Activated naive CD4-positive, alpha-beta T cell treated with anti-CD3 and anti-CD28 coated beads, Interleukin-2, amount 10 ng/mL, durations not matched to agents 7 days and 5 days (primary cell): ENCODE measurements around the gene NOLC1.
"Not testable (repeated sequence)": the region's sequence is repeated elsewhere in the genome, so short reads cannot be mapped to it uniquely, and the experiment has no call there.

ENCODE experiments used
- CTCF ChIA-PET: fragments of 350-600 bp; sonication (Branson Sonifier 250); formaldehyde crosslinking; loops from one replicate; lab custom pipeline; 2021; ENCODE audit warnings: antibody characterized with exemption; lab: Charles Lee
- DNase-seq: peaks from one replicate; pipeline ENCODE4 v3.0.0-alpha.2; 2020
- H3K27ac Mint-ChIP-seq: one replicate; pipeline ENCODE4 v1.8.0; 2021; ENCODE audit warnings: mild to moderate bottlenecking, moderate library complexity, mixed read lengths
- H3K27me3 Mint-ChIP-seq: one replicate; pipeline ENCODE4 v1.8.0; 2021; ENCODE audit warnings: mild to moderate bottlenecking, mixed read lengths
- H3K36me3 Mint-ChIP-seq: one replicate; pipeline ENCODE4 v1.8.0; 2021; ENCODE audit warnings: mixed read lengths
- H3K4me1 Mint-ChIP-seq: one replicate; pipeline ENCODE4 v1.8.0; 2021; ENCODE audit warnings: mixed read lengths
- H3K4me3 Mint-ChIP-seq: one replicate; pipeline ENCODE4 v1.8.0; 2021; ENCODE audit warnings: mild to moderate bottlenecking, moderate library complexity, mixed read lengths
- H3K9me3 Mint-ChIP-seq: one replicate; pipeline ENCODE4 v1.8.0; 2021; ENCODE audit warnings: mixed read lengths

The NOLC1 gene

DNA sequence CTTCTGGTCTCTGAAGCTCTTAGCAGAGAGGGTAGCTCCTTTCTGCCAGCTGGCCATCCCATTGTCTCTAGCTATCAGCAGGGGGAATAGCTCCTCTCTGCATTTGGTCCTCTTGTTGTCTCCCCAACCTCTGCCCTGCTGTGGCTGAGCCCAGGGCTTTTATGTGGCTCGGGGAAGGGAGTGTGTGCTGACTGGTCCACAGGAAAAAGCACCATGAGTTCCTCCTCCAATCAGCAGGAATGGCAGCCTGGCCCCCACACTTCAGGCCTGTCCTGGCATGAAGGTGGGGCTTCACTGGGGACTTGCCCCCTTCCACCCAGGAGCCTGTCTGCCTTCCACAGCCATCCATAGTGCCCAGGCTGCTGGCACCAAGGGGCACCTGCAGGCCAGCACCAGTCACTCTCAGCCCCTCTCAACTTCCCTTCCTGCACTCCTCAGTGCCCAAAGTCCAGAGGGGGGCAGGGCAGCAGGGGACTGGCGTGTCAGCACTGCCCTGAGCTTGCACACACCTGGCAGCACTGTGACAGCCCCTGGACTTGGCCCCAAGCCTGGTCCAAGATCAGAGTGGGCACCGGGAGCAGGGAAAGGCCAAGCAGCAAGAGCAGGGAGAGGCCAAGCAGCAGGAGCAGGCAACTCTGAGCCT is 36.2 kb downstream of the NOLC1 start:
- H3K27ac Mint-ChIP-seq, result peak overlapping the region; percentile 92
- H3K36me3 Mint-ChIP-seq, result peaks cover 10% of the 10 kb centered on the region
- H3K4me1 Mint-ChIP-seq, result peaks cover 22% of the 10 kb centered on the region
- DNase-seq, result no peak
- CTCF ChIA-PET, result interaction anchor here (0.9 to 3.4 kb wide), 5 partner anchors 17 to 211 kb away, joined by 3 to 26 read pairs (median 3); no protein-coding TSS in a partner anchor
- peaks cover 33% of the 10 kb centered on the region for H3K9me3 Mint-ChIP-seq
- no peaks in the 10 kb centered on the region for H3K27me3 Mint-ChIP-seq
- no peak overlapping the region for H3K4me3 Mint-ChIP-seq

DNA sequence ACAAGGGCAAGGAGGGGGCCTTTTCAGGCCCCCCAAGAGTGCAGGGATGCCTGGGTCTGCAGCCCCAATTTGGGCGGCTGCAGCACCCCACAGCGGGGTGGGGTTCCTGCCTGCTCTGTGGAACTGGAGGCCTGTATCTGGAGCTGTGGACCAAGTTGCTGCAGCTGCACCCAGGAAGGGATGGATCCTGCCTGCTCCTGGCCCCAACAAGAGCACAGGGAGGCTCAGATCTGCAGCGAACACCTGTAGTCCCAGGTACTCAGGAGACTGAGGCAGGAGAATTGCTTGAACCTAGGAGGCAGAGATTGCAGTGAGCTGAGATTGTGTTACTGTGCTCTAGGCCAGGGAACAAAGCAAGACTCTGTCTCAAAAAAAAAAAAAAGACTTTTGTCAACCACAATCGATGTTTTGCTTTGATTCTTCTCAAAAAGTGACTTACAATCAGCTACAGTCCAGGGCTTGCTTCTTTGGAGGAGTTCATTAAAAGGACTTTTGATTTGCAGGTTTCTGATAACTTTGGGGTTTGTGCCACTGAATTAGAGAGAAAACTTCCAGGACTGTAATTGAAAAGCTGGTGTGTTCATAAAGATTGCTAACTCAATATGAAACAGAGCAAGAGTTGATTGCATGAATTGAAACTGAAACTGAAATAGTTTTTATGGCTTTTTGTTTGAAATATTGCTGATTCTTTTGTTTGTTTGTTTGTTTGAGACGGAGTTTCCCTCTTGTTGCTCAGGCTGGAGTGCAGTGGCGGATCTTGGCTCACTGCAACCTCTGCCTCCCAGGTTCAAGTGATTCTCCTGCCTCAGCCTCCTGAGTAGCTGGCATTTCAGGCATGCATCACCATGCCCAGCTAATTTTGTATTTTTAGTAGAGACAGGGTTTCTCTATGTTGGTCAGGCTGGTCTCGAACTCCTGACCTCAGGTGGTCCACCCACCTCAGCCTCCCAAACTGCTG is 37.0 kb downstream of the NOLC1 start:
- peak; percentile 58 for DNase-seq
- Mint-ChIP-seq H3K36me3 (peaks cover 10% of the 10 kb centered on the region), H3K9me3 (peaks cover 33% of the 10 kb centered on the region), H3K4me1 (peaks cover 22% of the 10 kb centered on the region), H3K4me3 (peak overlapping the region; percentile 21), H3K27ac (peak overlapping the region; percentile 92)
- CTCF ChIA-PET, result interaction anchor here (0.9 to 3.4 kb wide), 5 partner anchors 17 to 210 kb away, joined by 3 to 26 read pairs (median 3); no protein-coding TSS in a partner anchor
- H3K27me3 Mint-ChIP-seq, result not testable (repeated sequence)

DNA sequence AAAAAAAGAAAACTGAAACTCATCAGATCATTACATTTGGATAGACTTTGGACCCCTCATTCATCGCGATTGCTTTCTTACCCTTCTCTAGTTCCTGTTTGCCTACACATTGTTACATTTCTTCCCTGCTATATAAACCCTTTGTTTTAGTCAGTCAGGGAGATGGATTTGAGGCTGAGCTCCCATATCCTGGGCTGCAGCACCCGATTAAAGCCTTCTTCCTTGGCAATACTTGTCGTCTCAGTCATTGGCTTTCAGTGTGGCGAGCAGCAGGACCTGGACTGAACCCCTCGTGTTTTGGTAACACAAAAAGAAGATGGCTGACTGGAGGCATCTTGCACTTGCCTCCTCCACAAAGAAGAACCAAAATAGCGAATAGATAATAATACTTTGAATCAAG is 39.8 kb downstream of the NOLC1 start:
- CTCF ChIA-PET, result interaction anchor here (1.4 kb wide), 1 partner anchor 22 kb away, joined by 5 read pairs; no protein-coding TSS in a partner anchor
- peaks cover 7% of the 10 kb centered on the region for H3K27me3 Mint-ChIP-seq
- no peak for DNase-seq
- H3K4me3 Mint-ChIP-seq, result no peak overlapping the region
- H3K9me3 Mint-ChIP-seq, result peaks cover 19% of the 10 kb centered on the region
- no peak overlapping the region for H3K27ac Mint-ChIP-seq
- peaks cover 22% of the 10 kb centered on the region for H3K4me1 Mint-ChIP-seq
- peaks cover 8% of the 10 kb centered on the region for H3K36me3 Mint-ChIP-seq

DNA sequence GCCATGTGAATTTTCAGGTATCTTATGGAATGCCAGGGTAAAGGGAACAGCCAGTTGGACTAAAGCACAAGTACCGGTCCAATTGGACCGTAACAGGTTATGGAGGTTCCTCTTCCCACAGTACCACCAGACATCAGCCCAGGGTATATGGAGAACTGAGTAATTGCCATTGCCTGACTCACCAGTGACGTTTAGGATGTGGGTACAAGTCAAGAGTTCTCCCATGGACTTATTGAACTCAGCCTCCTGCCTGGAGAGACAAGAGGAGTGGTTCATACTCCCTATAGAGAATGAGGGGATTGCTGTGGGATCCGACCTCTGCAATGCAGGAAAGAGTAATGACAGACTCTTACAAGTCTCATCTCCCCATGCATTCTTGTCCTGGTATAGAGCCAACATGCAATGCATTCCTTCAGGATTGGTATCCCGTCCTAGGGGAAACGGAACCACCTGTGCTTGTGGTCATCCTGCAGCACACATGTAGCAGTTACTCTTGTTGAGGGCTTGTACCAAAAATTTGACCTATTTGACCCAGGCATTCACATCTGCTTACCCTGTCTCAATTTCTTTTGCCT is 43.2 kb downstream of the NOLC1 start:
- H3K4me1 Mint-ChIP-seq, result no peaks in the 10 kb centered on the region
- peaks cover 8% of the 10 kb centered on the region for H3K36me3 Mint-ChIP-seq
- peaks cover 11% of the 10 kb centered on the region for H3K27me3 Mint-ChIP-seq
- H3K4me3 Mint-ChIP-seq, result no peak overlapping the region
- DNase-seq, result no peak
- peaks cover 19% of the 10 kb centered on the region for H3K9me3 Mint-ChIP-seq
- CTCF ChIA-PET, result no interaction called here
- H3K27ac Mint-ChIP-seq, result no peak overlapping the region

DNA sequence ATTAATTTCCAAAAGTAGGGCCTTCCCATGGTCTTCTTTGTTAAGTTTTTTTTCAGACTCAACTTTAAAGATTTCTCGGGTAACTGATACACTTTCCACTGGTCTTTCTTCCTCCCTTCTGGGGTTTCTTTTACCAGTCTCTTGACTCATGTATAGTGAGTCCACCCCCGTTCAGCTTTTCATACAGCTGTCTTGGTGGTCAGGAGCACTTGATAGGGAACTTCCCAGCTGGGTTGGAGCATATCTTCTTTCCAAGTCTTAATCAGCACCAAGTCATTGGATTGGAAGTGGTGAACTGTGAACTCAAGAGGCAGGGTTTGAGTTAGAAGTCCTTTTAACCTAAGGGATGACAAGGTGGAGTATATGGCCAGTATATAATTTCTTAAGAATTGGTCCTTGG is 44.7 kb downstream of the NOLC1 start:
- Mint-ChIP-seq H3K27ac (no peak overlapping the region), H3K4me1 (no peaks in the 10 kb centered on the region), H3K27me3 (peaks cover 11% of the 10 kb centered on the region), H3K36me3 (peaks cover 3% of the 10 kb centered on the region), H3K9me3 (peaks cover 13% of the 10 kb centered on the region), H3K4me3 (no peak overlapping the region)
- no peak for DNase-seq
- CTCF ChIA-PET, result no interaction called here

DNA sequence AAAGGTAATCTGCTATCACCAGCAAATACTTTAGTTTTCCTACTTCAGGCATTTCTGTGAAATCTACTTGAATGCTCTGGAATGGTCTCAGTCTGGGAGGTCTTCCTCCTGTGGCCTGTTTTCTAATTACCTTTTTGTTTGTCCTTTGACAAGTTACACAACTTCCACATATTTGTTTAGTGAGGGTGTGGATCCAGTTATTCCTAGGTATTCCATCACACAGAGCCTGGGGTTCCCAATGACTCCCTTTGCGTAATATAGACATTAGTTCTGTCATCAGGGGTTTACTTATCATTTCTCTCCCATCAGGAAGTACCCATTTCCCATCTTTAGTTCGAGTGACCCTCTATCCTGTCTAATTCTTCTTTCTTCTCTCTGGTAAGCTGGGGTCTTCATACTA is 45.8 kb downstream of the NOLC1 start:
- Mint-ChIP-seq H3K9me3 (peaks cover 3% of the 10 kb centered on the region), H3K27ac (no peak overlapping the region), H3K4me3 (no peak overlapping the region), H3K4me1 (peaks cover 6% of the 10 kb centered on the region), H3K36me3 (no peaks in the 10 kb centered on the region), H3K27me3 (peaks cover 11% of the 10 kb centered on the region)
- CTCF ChIA-PET, result no interaction called here
- no peak for DNase-seq

DNA sequence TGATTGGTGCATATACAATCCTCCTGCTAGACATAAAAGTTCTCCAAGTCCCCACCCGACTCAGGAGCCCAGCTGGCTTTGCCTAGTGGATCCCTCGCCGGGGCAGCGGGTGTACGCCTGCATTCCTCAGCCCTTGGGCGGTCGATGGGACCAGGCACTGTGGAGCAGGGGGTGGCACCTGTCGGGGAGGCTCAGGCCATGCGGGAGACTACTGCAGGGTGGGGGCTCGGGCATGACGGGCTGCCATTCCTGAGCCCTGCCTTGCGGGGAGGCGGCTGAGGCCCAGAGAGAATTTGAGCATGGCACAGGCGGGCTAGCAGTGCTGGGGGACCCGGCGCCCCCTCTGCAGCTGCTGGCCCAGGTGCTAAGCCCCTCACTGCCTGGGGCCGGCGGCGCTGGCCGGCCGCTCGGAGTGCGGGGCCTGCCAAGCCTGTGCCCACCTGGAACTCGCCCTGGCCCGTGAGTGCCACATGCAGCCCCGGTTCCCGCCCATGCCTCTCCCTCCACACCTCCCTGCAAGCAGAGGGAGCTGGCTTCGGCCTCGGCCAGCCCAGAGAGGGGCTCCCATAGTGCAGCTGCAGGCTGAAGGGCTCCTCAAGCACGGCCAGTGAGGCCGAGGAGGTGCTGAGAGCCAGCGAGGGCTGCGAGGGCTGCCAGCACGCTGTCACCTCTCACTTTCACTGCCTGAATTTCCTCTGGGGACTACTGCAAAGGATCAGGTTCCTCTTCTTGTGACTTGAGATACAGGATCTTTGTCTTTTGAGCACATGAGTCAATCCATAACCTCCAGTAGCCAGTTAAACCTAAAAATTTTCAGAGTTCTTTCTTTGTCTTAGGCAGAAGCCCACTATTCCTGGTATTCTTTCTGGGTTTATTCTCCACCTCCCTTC is 48.8 kb downstream of the NOLC1 start:
- H3K4me3 Mint-ChIP-seq, result no peak overlapping the region
- peaks cover 7% of the 10 kb centered on the region for H3K4me1 Mint-ChIP-seq
- H3K27ac Mint-ChIP-seq, result no peak overlapping the region
- DNase-seq, result no peak
- H3K9me3 Mint-ChIP-seq, result peaks cover 9% of the 10 kb centered on the region
- CTCF ChIA-PET, result interaction anchor here (1.0 kb wide), 1 partner anchor 31 kb away, joined by 4 read pairs; no protein-coding TSS in a partner anchor
- no peaks in the 10 kb centered on the region for H3K36me3 Mint-ChIP-seq
- H3K27me3 Mint-ChIP-seq, result peaks cover 10% of the 10 kb centered on the region

DNA sequence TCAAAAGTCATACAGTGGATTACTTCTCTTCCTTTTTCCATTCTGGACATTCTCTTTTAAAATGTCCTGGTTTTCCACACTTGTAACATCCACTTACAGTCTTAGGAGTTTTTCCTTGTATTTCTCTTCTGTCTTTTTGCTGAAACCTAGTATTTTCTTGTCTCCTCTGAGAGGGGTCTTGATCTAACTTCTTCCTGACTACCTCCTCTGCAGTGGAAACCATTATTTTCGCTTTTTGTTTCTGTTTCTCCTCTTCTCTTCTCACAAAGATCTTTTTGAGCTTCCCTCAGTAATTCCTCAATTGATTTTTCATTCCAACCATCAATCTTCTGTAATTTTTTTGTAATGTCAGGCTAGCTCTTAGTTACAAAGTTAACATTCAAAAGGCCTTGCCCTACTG is 50.2 kb downstream of the NOLC1 start:
- Mint-ChIP-seq H3K4me3 (no peak overlapping the region), H3K27ac (peak overlapping the region; percentile 0), H3K9me3 (peaks cover 9% of the 10 kb centered on the region), H3K36me3 (no peaks in the 10 kb centered on the region), H3K4me1 (peaks cover 7% of the 10 kb centered on the region), H3K27me3 (peaks cover 6% of the 10 kb centered on the region)
- CTCF ChIA-PET, result no interaction called here
- no peak for DNase-seq

DNA sequence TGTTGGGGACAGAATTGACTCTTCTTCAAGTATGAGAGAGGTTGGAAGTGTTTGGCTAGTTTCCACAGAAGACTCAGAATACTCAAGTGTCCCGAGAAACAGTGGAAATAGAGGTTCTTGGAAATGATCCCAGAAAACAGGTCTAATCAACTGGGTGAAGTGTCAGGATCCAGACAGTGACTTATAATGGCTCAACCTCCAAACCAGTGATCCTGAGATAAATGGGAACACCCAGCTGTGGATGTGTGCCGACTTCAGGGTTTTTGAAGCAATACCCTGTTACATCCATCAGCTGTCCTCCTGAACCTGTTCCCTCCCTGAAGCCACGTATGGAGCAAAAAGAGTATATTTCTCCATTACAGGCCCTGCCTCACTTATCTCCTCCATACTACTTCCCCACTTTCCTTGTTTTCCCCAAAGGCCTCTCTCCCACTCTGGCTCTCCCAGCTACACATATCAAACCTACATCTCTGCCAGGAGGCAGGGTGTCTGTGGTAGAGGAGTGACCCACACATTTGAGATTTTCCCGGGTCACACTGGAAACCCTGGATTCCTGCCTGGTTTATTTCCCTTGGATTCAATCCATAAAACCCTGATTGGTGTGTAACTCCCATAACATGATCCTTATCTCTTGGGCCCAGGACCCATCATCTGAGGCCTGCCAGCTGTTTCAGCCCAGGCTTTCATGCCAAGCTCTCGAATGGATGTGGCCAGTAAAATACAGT is 56.3 kb downstream of the NOLC1 start:
- Mint-ChIP-seq H3K9me3 (peaks cover 9% of the 10 kb centered on the region), H3K4me3 (no peak overlapping the region), H3K27ac (no peak overlapping the region), H3K4me1 (no peaks in the 10 kb centered on the region), H3K36me3 (no peaks in the 10 kb centered on the region), H3K27me3 (peaks cover 8% of the 10 kb centered on the region)
- CTCF ChIA-PET, result interaction anchor here (0.8 to 1.0 kb wide), 2 partner anchors 21 to 155 kb away, joined by 3 to 4 read pairs; no protein-coding TSS in a partner anchor
- no peak for DNase-seq

DNA sequence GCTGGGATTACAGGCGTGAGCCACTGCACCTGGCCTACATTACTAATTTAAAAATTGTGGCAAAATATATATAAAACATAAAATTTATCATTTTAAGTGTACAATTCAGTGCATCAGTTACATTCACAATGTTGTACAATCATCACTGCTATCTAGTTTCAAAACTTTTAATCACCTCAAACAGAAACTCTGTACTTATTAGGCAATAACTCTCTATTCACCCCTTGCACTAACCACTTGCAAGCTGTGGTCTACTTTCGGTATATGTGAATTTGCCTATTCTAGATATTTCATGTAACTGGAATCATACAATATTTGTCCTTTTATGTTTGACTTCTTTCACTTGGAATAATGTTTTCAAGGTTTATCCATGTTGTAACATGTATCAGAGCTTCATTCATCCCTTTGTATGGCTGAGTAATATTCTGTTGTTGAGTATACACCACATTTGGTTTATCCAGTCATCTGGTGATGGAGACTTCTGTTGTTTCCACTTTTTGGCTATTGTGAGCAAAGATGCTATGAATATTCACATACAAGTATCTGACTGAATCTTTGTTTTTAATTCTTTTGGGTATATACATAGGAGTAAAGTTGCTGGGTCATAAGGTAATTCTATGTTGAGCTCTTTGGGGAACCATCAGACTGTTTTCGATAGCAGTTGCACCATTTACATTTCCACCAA is 59.6 kb downstream of the NOLC1 start:
- H3K36me3 Mint-ChIP-seq, result no peaks in the 10 kb centered on the region
- no peaks in the 10 kb centered on the region for H3K9me3 Mint-ChIP-seq
- H3K27me3 Mint-ChIP-seq, result peaks cover 9% of the 10 kb centered on the region
- DNase-seq, result no peak
- no peaks in the 10 kb centered on the region for H3K4me1 Mint-ChIP-seq
- CTCF ChIA-PET, result interaction anchor here (1.1 to 1.4 kb wide), 4 partner anchors 14 to 42 kb away, joined by 3 to 6 read pairs (median 6); partner anchors contain the start of gene ELOVL3
- H3K4me3 Mint-ChIP-seq, result no peak overlapping the region
- H3K27ac Mint-ChIP-seq, result no peak overlapping the region
